NOMO-1 treated with dmso at 0.1 percent for 144 hours (cell line): Measurements from ENCODE around the gene PHOSPHO1.

ENCODE experiments used
- DNase-seq: peaks from one replicate; lab custom pipeline; 2025; ENCODE audit not compliant: unreplicated experiment; lab: John Stamatoyannopoulos, UW

PHOSPHO1 gene

DNA sequence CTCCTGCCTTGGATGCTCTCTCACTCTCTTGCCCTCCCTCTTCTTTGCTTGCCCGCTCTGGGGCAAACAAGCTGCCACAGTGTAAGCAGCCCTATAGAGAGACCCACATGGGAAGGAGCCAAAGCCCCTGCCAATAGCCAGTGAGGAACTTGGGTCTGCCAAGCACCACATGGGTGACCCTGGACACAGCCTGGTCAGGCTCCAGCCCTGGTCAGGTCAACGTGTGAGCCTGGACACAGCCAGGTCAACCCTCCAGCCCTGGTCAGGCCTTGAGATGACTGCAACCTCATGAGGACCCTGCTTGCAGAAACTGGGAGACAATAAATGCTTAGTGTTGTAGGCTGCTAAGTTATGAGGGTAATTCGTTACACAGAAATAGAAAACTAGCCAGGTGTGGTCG, 14.3 kb upstream of the PHOSPHO1 start:
- DNase-seq, result no peak

DNA sequence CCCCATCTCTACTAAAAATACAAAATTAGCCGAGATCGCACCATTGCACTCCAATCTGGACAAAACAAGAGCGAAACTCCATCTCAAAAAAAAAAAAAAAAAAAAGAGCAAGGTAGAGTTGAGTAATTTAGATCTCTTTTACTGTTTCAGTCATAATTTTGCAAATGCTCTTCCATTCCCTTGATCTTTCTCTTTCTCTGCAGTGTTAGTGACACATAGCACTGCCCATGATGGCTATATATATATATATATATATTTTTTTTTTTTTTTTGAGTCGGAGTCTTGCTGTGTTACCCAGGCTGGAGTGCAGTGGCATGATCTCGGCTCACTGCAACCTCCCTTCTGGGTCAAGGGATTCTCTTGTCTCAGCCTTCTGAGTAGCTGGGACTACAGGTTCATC, 12.2 kb upstream of the PHOSPHO1 start:
- DNase-seq, result no peak

DNA sequence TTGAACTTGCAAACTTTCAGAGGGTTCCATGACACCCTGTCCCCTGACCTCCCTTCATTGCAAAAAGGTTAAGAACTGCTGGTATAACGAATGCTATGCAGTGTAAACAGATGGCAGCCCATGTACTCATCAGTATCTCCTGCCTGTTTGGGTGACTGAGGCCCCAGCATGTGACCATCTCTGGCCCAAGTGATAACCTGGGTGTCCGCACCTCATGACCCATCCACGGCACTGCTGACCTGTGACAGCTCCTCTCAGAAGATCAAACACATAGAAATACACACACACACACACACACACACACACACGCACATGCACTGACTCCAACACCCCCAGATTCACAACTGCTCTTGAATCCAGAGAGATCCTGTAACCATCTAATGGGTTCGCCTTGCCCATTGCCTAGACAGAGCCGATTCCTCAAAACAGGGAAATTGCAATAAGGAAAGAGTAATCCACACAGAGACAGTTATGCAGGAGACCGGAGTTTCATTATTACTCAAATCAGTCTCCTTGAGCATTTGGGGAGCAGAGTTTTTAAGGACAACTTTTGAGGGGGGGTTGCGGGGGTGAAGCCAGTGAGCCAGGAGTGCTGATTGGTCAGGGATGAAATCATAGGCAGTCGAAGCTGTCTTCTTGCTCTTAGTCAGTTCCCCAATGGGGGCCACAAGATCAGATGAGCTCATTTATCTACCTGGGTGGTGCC, 11.3 kb upstream of the PHOSPHO1 start:
- DNase-seq, result no peak

DNA sequence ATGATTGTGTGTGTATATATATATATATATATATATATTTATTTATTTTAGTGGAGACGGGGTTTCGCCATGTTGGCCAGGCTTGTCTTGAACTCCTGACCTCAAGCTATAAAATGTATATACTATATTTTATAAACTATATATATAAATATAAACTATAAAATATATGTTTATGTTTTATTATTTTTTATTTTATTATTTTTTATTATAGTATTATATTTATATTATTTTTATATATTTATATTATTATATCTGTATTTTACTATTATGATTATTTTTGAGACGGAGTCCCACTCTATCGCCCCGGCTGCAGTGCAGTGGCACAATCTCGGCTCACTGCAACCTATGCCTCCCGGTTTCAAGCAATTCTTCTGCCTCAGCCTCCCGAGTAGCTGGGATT, 10.5 kb upstream of the PHOSPHO1 start:
- no peak for DNase-seq

DNA sequence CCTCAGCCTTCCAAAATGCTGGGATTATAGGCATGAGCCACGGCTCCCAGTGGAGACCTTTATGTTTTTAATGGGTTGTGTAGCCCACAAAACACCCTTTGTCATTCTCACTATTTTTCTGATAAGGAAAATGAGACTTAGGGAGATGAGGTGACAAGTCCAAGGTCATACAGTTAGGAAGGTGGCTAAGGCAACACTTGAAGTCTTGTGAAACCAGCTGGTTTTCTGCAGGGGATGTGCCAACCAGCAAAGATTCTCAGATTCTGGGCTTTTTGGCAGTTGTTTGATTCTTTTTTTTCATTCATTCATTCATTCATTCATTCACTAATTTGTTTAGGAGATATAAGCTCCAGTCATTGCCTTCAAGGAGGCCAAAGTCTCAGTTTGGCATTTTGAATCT, 10.0 kb upstream of the PHOSPHO1 start:
- no peak for DNase-seq

DNA sequence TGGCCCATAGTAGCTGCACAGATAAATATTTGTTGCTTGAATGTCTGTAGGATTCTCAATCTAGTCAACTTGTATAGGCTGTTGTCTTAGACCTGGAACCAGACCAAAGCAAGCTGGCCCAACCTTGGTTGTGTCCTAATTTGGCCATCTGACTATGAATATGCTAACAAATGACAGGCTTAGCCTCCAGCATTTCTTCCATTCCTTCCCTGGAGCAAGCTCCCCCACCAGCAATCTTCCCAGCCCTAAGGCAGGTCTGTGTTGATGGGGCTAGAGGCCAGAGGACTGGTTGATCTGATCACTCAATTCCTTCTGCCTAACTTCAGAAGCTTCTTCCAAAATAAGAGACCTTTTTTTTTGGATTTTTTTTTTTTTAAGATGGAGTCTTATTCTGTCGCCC, 9.4 kb upstream of the PHOSPHO1 start:
- DNase-seq, result no peak

DNA sequence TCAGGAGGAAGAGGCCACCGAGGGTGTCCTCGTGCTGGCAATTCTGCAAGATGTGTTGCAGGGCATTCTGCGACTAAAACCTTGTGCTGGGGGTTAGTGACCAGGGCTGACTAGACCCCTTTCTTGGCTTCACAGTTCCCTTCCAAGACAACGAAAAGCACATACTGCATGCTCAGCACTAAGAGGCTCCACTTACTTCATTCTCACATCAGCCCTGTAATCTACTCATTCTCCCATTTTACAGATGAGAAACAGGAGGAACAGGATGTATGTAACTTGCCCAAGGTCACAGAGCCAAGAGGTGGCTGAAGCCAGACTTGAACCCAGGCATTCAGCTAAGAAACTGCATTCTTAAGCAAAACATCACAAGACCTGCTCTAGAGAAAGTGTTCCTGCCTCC, 5.3 kb upstream of the PHOSPHO1 start:
- DNase-seq, result no peak

DNA sequence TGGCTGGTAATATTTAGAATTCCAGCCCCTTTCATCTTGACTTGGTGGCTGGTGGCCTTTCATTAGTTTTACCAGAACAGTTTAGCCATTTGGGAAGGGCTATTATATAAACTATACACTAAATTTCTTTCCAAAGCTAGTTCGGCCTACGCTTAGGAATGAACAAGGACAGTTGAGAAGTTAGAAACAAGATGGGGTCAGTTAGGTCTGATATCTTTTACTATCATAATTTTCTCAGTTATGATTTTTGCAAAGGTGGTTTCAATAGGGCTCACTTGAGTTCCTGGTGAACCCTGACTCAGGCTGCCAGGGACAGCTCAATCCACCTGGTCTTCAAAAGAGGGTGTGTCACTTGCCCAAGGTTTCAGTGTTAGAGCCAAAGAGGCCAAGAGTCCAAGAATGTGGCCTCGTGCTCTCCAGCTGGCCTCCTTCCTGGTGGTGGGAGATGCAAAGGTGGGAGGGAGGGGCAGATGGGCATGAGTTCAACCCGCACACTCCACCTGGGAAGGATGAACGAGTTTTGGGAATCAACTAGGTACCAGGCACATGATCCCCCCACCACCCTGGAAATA, 4.0 kb upstream of the PHOSPHO1 start:
- DNase-seq, result no peak

DNA sequence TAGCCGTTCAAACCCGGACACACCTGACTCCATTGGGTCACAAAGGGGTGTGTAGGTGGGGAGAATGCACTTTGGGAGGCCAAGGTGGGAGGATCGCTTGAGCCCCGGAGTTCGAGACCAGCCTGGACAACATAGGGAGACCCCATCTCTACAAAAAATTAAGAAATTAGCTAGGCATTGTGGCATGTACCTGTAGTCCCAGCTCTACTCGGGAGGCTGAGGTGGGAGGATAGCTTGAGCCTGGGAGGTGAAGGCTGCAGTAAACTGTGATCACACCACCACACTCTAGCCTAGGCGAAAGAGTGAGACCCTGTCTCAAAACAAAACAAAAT, 942 bp upstream of the PHOSPHO1 start:
- no peak for DNase-seq

DNA sequence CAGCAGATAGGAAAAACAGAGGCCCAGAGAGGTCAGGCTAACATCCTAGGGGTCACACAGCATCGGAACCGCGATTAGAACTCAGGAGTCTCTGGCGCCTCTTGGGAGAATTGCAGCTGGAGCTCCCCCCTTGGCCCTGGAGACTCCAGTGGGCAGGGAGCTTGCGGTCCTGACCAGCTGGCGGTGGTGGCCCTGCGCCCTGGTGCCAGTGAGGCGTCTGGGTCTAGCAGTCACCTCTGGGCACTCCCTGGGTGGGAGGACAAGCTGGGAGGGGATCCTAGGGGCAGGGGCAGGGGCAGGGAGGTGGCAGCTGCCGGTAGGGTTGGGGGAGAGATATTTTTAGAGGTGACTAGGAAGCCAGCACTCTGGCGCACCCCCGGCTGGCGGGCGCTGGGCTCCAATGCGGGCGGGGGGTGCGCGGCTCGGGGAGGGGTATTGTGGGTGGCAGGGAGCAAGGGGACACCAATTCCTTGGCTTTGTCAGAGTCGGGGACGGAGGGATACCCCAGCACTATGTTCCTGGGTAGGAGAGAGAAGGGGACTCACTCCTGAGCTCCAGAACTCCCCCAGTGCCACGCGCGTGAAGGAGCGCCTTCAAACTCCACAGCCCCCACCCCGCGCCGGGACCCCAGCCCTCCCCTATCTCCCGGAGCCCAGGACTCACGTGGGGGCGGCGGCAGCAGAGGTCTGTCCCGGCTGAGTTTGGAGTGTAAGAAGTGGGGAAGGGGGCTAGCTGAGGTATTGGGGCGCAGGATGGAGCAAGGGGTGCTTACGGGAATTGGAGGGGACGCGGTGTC, 584 bp downstream of the PHOSPHO1 start:
- DNase-seq, result no peak

DNA sequence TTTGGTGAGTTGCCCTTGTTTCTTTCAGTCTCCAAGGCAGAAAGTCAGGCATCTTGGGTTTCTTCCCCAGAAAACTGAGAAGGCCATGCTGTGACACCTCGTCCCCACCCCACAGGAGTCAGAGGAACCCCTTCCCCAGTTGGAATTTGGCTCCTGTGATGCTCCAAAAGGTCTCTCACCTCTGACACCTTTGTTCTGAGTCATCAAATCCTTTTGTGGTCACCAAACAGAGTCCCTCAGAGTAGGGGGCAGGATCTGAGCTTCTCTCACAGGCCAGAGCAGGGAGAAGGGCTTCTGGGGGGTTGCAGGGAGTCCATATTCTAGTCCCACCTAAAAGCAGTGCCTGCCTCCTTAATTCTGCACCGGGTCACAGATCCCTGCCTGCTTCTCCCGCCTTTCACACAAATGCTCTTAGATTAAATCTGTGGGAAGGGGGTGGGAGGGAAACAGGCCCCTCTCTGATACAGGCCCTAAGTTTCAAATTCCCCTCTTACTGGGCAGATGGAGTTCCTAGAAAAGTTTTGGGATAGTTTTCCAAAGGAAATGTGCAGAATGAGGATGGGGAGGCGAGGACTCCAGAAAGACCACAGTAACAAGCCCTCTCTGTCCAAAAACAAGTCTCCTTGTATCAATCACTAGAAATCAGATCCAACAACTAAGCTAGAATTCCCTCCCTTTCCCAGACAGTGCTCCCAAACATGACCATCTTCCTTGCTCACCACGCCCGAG, 1.3 kb downstream of the PHOSPHO1 start:
- DNase-seq, result no peak

DNA sequence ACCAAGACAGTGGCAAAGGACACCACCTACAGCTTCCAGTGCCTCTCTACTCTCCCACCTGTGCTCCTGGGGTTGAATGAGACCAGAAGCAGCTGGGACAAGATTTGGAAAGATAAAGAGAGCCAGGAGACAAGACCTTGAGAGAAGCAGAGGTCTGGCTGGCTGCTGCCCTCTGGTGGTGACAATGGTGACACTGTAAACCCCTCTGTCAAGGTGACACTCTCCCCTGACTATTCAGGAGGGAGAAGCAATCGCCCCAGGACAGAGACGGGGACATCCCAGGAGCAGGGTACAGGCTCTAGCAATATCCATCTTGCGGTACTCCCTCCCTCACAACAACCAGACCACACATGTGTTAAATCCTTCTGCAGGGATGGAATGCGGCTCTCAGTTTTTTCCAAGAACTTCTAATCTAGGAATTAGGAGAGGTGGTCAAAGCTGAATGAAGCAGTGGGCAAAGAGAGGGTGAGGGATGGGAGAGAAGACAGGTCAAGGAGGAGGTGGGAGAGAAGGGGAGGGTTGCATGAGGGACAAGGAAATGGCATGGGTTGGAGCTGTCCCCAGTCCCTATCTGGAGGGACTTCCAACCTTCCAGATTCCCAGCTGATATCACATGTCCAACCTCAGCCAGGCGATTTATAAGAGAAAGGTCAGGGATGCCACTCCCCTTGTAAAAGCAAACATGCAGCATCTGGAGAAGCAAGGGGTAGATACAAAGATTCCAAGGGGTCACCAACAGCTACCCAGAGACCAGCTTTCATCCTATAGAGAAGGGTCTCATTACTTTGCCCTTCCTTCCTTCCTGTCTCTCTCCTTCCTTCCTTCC, 2.9 kb downstream of the PHOSPHO1 start:
- no peak for DNase-seq

DNA sequence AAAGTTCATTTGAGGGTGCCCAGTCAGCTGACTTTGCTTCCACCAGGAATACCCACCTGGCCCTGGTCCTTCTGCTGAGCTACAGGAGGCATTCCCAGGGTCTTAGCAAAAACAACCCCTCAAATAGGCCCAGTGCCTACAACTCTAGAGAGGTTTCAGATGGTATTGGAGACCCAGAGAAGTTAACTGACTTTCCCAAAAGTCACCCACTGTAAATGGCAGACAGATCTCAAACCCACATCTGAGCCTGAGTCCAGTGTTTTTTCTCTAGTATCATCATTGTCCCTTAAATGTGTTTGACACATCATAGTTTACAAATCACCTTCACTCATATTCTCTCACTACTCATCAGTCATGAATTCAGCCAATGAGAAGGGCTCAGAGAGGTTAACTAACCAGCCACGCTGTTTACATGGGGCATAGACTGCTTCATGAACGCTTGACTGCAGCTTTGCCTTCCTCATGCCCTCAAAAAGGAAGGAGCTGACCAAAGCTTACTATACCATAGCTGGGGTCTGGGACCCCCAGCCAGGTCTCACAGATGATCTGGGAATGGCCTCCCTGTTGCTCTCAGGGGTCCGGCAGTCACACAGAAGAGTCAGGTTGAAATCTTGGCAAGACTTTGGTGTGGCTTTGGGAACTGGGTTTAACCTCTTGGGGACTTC, 3.7 kb downstream of the PHOSPHO1 start:
- no peak for DNase-seq

DNA sequence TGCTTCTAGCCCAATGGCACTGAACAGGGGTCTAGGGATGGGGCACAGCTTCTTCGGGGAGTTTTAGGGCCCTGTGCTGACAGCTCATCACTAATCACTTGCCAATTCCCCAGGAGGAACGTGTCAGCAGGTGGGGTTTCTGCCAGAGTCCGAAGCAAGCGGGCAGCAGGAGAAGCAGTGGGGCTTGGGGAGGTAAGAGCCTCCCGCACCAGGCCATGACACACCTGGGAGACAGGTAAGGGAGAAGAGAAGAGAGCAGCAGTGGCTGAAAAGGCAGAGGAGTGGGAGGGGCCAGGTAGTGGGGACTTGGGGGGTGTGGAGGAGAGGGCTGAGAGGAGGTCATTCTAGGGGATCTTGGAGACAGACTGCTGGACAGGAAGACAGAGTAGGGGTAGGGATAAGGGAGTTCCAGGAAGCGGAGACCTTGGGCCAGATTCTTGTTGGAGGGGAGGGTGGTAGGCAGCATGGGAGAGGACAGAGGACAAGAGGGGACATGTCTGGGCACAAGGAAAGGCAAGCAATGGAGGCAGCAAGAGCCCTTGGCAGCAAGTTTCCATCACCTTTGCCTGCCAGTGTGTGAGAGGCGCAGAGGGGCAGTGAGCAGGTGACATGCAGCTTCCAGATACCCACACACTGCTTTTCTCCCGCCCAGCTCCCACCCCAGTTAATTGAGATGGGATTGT, 4.9 kb downstream of the PHOSPHO1 start:
- DNase-seq, result no peak

DNA sequence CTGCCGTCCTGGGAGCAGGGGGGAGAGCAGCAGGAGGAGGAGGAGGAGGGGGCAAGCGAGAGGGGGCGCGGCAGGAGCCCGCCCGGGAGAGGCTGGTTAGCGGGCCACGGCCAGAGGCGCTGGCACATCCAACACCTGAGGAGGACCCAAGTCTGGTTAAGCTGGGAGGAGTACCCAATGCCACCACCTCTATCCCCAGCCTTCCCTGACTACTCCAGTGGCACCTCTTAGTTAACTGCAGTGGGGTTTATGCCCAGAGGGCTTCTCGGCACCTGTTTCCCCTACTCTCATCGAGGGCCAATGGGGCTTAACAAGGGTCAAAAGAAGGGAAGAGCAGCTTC, 5.6 kb downstream of the PHOSPHO1 start:
- DNase-seq, result no peak

DNA sequence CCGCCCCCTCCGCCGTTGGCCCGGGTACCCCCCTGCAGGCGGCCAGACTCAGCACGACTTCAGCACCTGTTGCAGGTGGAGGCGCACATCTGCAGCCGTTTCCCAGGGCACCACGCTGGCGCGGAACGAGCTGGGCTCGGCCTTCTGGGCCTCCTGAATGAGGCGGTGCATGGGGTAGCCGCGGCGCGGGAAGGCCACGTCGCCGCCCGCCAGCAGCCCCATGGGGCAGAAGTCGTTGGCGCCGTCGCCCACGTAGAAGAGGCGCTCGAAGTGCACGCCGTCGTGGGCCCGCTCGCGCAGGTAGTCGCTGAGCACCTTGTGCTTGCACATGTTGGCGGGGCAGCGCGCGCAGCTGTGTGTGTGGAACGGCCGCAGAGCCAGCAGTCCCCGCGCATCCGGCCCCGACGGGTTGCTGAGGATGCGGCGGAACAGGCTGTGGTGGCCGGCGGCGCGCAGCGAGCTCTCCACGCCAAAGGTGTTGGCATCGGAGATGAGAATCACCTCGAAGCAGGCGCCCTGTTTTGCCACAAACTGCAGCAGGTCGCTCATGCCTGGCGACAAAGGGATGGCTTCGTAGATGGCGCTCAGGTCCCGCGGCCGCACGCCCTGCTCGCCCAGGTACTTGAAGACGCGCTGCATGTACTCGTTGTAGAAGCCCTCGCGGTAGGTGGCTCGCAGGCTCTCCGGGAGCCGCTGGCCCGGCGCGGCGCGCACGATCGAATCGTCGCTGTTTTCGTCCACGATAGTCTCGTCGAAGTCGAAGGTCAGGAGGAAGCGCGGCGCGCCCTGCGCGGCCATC, 6.2 kb downstream of the PHOSPHO1 start:
- no peak for DNase-seq

DNA sequence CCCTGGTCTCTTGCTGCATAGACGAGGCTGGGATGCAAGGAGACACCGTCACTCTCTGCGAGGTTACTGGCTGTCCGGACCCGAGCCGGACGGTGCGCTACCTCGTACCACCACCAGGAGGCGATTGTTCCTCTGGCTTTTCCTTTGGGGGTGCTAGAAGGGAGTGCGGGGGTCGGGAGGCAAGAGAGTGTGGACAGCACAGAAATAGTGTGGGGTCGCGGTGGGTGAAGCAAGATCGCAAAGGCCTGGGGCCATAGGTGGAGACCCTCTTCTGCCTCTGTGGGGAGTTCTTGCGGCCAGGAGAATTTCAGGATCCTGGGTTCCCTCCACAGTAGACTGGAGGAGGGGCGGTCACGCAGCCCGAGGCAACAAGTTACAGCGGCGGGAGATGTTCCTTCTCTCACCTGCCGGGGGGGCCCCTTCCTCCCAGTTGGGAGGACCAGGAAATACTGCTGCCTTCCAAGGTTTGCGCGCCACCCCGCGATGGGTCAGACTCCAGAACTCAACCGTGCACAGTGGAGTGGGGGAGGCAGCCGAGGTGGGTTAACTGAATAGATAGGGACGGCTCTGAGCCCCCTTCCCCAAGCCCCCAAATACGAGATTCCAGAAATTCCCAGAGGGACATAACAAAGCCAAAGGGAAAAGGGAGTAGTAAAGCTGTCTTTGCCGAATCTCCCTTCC, 6.9 kb downstream of the PHOSPHO1 start:
- DNase-seq, result no peak

DNA sequence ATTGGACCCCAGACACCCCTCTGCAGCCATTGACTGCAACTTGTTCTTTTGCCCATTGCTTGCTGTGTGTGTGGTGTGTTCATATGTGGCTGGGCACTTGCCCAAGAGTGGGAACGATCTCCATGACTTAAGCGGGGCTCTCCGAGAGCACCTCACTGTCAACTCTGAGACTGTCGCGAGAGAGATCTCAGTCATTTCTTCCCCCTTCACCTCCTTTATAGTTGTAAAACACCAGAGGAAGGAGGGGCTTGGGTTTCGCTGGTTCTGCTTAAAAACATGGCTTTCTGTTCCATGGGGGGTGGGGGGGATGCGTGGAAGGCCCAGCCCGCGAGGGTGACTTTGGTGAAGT, 7.4 kb downstream of the PHOSPHO1 start:
- no peak for DNase-seq

DNA sequence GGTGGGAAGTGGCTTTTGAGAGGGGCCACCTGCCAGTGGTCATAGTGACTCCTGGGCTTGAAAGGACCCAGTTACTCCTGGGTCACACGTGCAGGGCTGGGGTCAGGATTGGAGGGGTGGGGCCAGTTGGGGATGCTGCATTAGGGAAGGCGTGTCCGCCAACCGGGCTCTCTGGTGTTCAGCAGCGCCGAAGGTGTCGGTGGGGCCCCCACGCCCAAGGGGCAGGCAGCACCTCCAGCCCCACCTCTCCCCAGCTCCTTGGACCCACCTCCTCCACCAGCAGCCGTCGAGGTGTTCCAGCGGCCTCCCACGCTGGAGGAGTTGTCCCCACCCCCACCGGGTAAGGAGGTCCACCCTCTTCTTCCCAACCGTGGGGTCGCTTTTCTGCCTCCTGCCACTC, 10.6 kb downstream of the PHOSPHO1 start:
- DNase-seq, result no peak
